Measurements from ENCODE around the gene POLR3C.

Gene POLR3C

DNA sequence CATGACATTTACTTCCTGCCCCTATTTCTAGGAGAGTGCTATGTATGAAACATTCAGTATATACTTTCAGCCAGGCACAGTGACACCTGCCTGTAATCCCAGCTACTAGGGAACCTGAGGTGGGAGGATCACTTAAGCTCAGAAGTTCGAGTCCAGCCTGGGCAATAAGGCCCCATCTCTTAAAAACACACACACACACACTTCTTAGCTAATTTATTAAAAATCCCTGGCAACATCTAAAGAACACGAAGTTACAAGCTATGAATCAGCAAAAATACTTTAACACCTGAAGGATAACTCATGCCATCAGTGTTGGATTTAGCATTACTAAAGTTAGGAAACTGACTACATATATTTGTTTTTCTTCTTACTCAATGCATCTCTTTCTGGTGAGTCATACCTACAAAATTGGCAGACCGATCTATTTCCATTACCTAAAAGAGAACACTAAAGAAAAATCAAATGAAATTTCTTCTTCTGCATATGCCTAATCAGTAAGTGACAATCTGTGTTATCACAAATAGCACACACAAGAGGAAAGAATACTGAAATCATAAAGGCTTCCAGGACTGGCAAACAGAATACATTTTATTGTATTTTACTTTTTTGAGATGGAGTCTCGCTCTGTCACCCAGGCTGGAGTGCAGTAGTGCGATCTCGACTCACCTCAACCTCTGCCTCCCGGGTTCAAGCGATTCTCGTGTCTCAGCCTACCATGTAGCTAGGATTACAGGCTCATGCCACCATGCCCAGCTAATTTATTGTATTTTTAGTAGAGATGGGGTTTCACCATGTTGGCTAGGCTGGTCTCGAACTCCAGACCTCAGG lies 41.5 kb upstream of the POLR3C start:
- Histone ChIP-seq H3K27ac (ENCODE audit: low read depth, low read length) (no peak overlapping the region), H3K9me2 (replicated peaks; ENCODE audit: insufficient read depth, low read length) (no peaks in the 10 kb centered on the region), H3K79me2 (ENCODE audit: insufficient read depth, low read length) (no peaks in the 10 kb centered on the region)

DNA sequence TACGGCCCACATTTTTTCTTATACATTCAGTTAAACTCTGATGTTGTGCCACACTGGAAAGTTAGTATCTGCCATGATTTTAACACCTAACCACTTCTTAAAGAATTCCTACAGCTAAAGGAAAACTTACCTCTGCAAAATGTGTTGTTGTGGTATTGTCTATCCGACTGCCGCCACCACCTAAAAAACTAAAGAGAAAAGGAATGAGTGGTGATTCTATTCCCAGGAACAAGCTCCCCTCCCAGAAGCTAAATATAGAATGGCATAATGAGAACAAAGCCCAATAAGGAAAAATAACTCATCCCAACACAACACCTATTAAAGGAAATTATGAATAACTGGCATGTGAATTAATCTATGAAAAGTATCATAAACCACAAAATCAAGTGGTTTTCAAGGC lies 39.6 kb upstream of the POLR3C start:
- Histone ChIP-seq H3K36me3 (ENCODE audit: low read length) (no peaks in the 10 kb centered on the region; the same call in 1 of the 2 replicates), H3K4me3 (ENCODE audit: insufficient read depth, low read length, poor library complexity, severe bottlenecking) (no peak overlapping the region), H4K20me1 (ENCODE audit: low read depth, low read length) (no peaks in the 10 kb centered on the region), H3K27ac (ENCODE audit: low read depth, low read length) (no peak overlapping the region), H3K9ac (ENCODE audit: low read length) (no peak overlapping the region), H3K9me3 (ENCODE audit: insufficient read depth, low read length) (no peaks in the 10 kb centered on the region), H3F3A (ENCODE audit: insufficient read depth) (no peaks in the 10 kb centered on the region), H3K79me2 (ENCODE audit: insufficient read depth, low read length) (no peaks in the 10 kb centered on the region), H3K9me2 (replicated peaks; ENCODE audit: insufficient read depth, low read length) (no peaks in the 10 kb centered on the region), H3K27me3 (ENCODE audit: low read length) (no peaks in the 10 kb centered on the region), H2AFZ (ENCODE audit: low read depth, low read length, severe bottlenecking) (no peak overlapping the region), H3K4me2 (ENCODE audit: low read depth, low read length, poor library complexity, severe bottlenecking) (no peak overlapping the region)
- TF ChIP-seq EZH2phosphoT487 (conservative IDR thresholded peaks at IDR 0.05; ENCODE audit: low read length): no peak
- TF ChIP-seq CTCF (IDR thresholded peaks at IDR 0.05; ENCODE audit: insufficient read depth, low read length, poor library complexity, severe bottlenecking): no peak

More for the DNA sequence above, 41.5 kb upstream of the POLR3C start:
- Histone ChIP-seq H3K36me3 (ENCODE audit: low read length) (no peaks in the 10 kb centered on the region), H2AFZ (ENCODE audit: low read depth, low read length, severe bottlenecking) (no peak overlapping the region), H3K4me2 (ENCODE audit: low read depth, low read length, poor library complexity, severe bottlenecking) (no peak overlapping the region), H3K9me3 (ENCODE audit: insufficient read depth, low read length) (no peaks in the 10 kb centered on the region), H4K20me1 (ENCODE audit: low read depth, low read length) (no peaks in the 10 kb centered on the region), H3K4me3 (ENCODE audit: insufficient read depth, low read length, poor library complexity, severe bottlenecking) (no peak overlapping the region), H3K27me3 (ENCODE audit: low read length) (no peaks in the 10 kb centered on the region), H3K9ac (ENCODE audit: low read length) (no peak overlapping the region), H3F3A (ENCODE audit: insufficient read depth) (no peaks in the 10 kb centered on the region)
- TF ChIP-seq EZH2phosphoT487 (conservative IDR thresholded peaks at IDR 0.05; ENCODE audit: low read length) (no peak), CTCF (IDR thresholded peaks at IDR 0.05; ENCODE audit: insufficient read depth, low read length, poor library complexity, severe bottlenecking) (no peak)

- TF ChIP-seq CTCF (IDR thresholded peaks at IDR 0.05; ENCODE audit: insufficient read depth, low read length, poor library complexity, severe bottlenecking) (no peak), EZH2phosphoT487 (conservative IDR thresholded peaks at IDR 0.05; ENCODE audit: low read length) (no peak)
- H3K9ac ChIP-seq (ENCODE audit: low read length): no peak overlapping the region
- H3K79me2 ChIP-seq (ENCODE audit: insufficient read depth, low read length): no peaks in the 10 kb centered on the region
- no peak overlapping the region for H2AFZ ChIP-seq (ENCODE audit: low read depth, low read length, severe bottlenecking)
- H3K9me3 ChIP-seq (ENCODE audit: insufficient read depth, low read length): no peaks in the 10 kb centered on the region
- H3K4me3 ChIP-seq (ENCODE audit: insufficient read depth, low read length, poor library complexity, severe bottlenecking): no peak overlapping the region
- H3F3A ChIP-seq (ENCODE audit: insufficient read depth): no peaks in the 10 kb centered on the region
- H3K36me3 ChIP-seq (ENCODE audit: low read length): no peaks in the 10 kb centered on the region; the same call in 1 of the 2 replicates
- H3K4me2 ChIP-seq (ENCODE audit: low read depth, low read length, poor library complexity, severe bottlenecking): no peak overlapping the region
- H3K27me3 ChIP-seq (ENCODE audit: low read length): no peaks in the 10 kb centered on the region
- no peaks in the 10 kb centered on the region for H4K20me1 ChIP-seq (ENCODE audit: low read depth, low read length)
- no peak overlapping the region for H3K27ac ChIP-seq (ENCODE audit: low read depth, low read length)
- no peaks in the 10 kb centered on the region for H3K9me2 ChIP-seq (replicated peaks; ENCODE audit: insufficient read depth, low read length)
These were observed 38.5 kb upstream of the POLR3C start for GRCh38 chr1:145785547-145785946.
